Kidney glomerular epithelial cell (primary cell): ENCODE measurements around the gene FOXP2.

Experiments used
- DNase-seq: peaks from one replicate; lab custom pipeline; 2025; lab: John Stamatoyannopoulos, UW

The FOXP2 gene

GRCh38 chr7:114656466-114656865 is 241.9 kb downstream of the FOXP2 start:
- no peak for DNase-seq

DNA sequence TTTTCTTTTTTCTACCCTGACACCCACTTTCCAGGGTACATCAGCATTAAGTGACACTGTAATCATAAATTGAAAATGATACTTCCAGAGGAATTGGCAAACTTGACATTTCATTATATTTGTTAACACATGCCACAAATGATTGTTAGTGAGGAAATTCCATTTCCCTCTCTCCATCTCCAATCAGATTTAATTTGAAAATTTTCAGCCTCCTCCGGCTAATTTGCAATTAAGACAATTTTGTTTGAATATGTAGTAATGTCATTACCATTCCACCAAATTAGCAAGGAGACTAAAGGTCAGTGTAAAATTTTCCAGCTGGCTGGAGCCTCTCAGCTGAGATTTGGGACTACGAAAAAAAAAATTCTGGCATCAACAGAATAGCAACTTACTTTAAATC is 242.7 kb downstream of the FOXP2 start:
- no peak for DNase-seq

DNA sequence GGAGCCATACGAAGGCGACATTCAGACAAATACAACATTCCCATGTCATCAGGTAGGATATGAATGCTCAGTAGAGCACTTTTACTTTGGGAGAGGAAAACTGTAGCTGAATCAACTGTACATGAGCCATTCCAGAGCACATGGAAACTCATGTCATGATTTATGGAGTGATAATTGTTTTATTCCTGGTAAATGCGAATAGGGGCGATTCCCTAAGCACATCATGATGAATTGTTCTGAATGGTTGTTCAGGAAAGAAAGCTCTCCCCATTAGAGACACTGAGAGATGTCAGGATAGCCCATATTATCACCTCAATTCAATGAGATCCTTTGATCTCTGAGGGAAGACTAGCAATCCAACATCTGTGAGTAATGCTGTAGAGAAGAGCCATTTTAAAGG is 243.6 kb downstream of the FOXP2 start:
- DNase-seq: no peak

DNA sequence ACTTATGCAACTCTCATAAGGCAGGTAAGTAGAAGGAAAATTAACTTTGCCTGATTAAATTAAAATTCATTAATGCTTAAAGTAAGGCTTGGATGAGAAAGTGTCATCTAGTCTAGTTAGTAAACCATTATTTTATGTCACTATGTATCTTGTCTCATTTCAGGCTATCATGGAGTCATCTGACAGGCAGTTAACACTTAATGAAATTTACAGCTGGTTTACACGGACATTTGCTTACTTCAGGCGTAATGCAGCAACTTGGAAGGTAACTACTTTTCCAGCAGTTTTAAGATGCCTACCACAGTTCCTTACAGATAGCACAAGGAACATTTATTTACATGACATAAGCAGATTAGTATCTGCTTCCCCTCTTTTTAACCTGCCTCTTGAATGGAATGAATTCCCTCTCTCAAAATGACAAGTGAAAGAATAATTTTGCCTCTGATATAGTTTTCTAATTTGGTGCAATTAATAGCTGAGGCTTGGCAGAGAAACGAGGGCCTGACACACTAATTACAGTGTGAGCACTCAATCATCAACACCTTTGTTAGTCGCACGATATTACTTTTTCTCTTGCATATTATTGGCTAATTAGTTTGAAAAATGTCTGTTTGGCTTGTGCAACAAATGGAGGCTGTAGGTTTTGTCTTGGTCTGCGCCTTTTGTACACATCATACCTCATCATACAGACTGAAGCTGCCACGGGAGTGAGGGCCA is 245.0 kb downstream of the FOXP2 start:
- no peak for DNase-seq

DNA sequence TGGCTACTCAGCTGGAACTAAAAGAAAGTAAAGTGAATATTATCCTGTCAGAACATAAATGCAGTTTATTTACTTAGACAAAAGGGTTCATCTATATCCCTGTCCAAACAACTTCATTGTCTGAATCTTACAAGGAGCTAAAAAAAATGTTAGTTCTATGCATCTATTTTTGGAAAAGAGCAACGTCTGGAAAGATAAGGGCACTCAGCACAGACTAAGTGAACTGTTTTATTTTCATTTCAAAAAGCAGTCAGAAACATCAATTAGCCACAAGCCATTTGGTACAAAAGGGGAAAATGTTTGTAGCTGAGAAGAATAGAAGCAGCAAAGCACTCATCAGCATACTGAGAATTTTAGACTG is 245.5 kb downstream of the FOXP2 start:
- no peak for DNase-seq

DNA sequence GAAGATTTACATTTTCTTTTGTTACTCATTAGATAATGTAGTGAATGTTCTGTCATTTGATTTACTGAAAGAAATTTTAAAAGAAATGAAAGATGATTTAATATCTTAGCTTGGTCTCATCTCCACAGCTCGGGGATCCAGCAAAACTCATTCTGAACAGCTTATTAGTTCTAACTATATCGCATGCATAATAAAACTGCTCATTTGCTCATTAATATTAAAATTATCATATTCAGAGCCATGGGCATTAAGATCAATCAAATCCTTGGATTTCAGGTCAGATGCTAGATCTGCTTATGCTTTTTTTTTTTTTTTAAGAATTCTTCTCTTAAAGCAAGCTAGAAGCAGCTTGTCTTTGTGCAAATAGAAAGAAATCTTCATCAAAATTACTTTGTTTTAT is 246.1 kb downstream of the FOXP2 start:
- DNase-seq: no peak

DNA sequence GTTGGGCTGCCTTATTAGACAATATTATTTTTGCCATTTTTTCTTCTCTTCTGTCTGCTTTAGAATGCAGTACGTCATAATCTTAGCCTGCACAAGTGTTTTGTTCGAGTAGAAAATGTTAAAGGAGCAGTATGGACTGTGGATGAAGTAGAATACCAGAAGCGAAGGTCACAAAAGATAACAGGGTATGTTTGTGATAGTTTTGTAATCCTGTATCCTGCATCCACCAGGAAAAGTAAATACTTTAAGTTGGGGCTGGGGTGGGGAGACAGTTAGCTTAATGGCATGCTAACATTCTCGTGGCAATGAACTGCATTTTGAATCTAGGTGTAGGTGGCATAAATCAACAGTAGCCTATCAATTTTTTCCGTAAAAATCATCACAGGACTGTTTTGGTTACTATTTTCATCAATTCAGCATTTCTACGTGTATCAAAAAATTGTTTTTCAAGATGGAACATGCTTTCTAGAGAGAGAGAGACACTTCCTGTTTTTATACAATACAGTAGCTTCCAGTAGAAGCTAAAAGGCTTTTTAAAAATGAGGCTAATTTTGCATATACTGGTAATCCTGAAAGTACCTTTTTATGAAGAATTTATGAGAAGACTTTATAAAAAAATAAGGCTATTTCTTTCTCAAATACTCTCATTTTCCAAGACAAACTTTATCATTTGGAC is 247.5 kb downstream of the FOXP2 start:
- no peak for DNase-seq

DNA sequence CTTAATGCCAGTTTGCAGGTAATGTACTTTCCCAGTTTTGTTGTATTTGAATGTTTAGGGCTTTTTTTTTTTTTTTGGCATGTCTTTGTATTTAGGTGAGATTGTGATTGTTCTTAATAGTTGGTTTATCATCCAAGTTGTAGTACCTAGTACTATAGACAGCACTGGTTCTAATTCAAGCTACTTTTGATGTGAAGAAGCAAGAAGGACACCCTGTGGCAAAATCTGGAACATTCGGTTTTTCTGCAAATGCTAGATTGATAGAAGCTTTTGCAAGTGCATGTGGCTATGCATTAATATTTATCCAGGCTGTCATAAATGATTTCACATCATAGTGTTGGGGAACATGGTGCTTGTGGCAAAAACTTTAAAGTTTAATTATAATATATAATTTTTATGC is 248.9 kb downstream of the FOXP2 start:
- DNase-seq: peak; percentile 8

GRCh38 chr7:114670676-114671075 is 256.1 kb downstream of the FOXP2 start:
- DNase-seq: no peak

DNA sequence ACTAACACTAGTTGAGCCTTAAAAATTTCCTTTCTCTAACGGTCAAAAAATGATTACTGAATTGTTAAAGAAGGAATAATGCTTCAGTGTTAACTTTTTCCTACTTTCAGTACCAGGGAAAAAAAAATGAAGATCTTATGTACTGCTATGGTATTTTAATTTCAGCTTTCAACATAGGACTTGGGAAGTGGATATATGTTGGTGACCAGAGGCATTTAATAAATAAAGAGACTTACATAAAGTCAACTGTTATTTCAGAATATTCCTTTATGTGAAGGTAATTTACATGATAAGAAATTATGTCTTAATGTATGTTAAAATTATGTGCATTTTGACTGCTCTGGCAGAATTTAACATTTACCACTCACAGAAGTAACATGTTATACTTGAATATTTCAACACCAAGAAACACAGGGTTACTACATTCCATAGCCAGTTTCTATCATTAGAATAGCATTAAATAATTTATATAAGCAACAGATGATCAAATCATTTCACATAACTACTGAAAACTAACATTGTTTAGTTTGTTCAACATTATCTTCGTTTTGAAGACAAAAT is 257.0 kb downstream of the FOXP2 start:
- DNase-seq: no peak

GRCh38 chr7:114678116-114678515 is 263.5 kb downstream of the FOXP2 start:
- no peak for DNase-seq

DNA sequence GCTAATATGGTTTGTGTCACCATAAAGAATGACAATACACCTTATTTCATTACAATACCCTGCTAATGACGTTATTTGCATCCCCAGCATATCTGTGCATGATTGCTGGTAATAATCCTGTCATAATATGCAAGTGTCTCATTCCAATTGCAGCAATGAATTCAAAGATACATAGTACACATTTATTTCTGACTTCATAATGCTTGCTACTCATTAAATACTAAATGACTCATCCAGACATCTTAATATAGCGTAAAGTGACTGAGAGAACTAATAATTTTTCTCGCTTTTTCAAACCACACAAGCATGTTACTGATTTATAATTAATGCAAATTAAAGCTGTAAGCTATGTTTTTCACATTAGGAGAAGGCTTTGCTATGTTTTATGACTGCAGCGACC is 272.6 kb downstream of the FOXP2 start:
- DNase-seq: no peak

- no peak for DNase-seq
These were observed 273.9 kb downstream of the FOXP2 start for GRCh38 chr7:114688443-114689055.

GRCh38 chr7:114689406-114689805 is 274.8 kb downstream of the FOXP2 start:
- DNase-seq: no peak

DNA sequence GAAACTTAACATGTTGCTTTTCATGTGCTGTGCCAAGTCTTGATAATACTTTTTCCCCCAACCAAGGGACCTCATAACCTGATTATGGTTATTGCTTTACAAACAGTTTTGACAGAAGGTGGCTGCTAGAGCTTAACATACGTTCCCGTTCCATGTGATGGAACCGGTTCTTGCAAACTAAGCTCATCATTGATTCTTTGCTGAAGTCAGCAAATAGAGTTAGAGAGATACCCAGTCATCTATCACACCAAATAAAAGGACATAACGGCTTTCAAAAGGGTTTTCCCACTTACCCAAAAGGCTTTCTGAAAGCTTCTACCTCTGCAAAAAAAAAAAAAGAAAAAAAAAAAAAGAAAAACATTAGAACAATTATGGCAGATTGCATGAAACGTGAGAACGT is 277.0 kb downstream of the FOXP2 start:
- DNase-seq: no peak

- no peak for DNase-seq
These were observed 280.6 kb downstream of the FOXP2 start for GRCh38 chr7:114695182-114695581.

DNA sequence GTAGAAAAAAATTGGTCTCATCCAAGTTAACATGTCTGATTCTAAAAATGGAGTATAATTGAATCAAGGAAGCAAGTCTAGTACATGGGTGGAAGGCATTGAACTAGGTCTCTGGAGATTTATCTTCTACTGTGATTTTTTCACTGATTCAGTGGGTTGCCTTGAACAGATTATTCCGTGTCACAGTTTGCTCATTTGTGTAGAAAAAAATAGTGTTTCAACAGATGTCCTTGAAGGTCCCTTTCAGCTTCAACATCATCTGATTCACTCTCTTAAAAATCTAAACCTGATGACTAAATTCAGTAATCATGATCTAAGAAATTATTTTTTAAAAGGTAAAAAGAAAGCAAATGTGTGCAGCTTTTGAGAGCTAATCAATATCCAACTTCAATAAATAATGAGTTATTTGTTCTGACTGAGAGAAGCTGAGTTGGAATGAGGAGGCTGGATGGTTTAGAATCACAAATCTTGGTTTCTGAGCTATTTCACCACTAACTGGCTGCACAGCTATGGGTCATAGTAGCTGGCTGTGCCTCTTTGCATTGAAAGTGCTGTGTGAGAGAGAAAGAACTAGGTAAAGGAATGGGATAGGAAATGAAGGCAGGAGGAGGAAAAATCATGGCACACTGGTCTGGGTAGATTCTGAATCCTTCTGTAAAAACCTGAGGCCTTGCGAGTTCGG is 285.8 kb downstream of the FOXP2 start:
- DNase-seq: no peak

GRCh38 chr7:114703677-114704076 is 289.1 kb downstream of the FOXP2 start:
- DNase-seq: no peak

DNA sequence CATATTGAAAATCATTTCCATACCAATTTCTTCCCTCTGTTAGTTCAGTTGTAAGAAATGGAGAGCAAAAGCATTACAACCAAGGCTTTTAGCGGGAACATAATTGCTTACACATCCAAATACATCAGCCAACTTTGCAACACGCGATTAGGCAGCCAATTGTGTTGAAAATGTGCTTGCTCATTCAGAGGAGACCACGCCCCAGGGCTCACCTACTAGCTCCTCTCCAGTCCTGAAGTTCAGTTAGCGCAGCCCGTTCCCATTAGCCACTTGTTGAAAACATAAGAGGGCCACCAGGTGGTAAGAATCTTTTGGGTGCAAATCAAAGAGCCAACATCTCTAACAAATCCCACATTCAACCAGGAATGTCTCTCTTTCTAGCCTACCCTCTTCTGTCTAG is 294.0 kb downstream of the FOXP2 start:
- no peak for DNase-seq

GRCh38 chr7:114710499-114710898 is 295.9 kb downstream of the FOXP2 start:
- DNase-seq: no peak

- DNase-seq: no peak
These were observed 296.6 kb downstream of the FOXP2 start for GRCh38 chr7:114711241-114711640.

DNA sequence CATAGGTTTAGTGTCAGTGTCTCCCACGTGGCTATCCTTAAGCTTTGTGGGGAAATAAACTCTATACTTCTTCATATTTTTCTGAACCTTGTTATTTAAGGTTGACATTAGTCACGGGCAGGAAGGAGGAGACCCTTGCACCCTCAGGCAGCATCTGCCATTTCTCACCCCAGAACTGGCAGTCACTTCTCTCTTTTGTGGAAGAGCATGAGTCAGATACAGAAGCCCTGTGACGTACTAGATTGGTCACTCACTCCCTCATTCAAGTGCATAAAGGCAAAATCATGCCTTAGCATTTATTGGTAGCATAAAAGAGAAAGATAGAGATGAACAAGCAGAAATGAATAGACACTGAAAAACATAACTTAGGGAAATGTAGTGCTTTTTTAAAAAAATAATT is 301.3 kb downstream of the FOXP2 start:
- no peak for DNase-seq

DNA sequence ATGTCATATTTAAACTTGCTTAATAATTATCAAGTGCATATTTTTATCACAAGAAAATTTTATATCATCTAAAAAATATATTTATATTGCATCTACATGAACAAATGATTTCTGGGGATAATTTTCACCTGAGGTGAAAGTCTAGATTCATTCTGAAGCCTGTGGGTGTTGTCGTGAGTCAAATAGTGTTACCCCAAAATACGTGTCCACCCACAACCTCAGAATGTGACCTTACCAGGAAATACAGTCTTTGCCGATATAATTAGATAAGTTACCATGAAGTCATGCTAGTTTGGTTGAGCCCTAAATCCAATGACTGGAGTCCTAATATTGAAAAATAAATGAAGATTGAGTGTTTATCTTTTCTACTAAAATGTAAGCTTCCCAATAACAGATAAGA is 304.2 kb downstream of the FOXP2 start:
- no peak for DNase-seq
